Calu3 (cell line): ENCODE measurements around the gene STAT1. TPM values are rescaled to one million over a fixed set of nuclear protein-coding genes. Genes with fewer than 3 reads are reported as not detected.

Experiments used
- BruUV-seq: library from RNA; stranded (reverse); fragments of 400-500 nt; replicated peaks from 2 replicates; lab custom pipeline; 2021; lab: Mats Ljungman, UMichigan
- CTCF ChIA-PET: fragments of 300-600 bp; sonication (Branson Sonifier 250); formaldehyde crosslinking; loops from one replicate; lab custom pipeline; 2022; ENCODE audit warnings: antibody characterized with exemption; lab: Charles Lee
- DNase-seq: peaks from one replicate; pipeline ENCODE4 v3.0.0; 2022
- H3K27ac Mint-ChIP-seq: one replicate; pipeline ENCODE4 v1.8.0; 2022; ENCODE audit warnings: mixed read lengths; ENCODE audit not compliant: unreplicated experiment
- H3K27me3 Mint-ChIP-seq: one replicate; pipeline ENCODE4 v1.8.0; 2022; ENCODE audit warnings: mixed read lengths; ENCODE audit not compliant: unreplicated experiment
- H3K36me3 Mint-ChIP-seq: one replicate; pipeline ENCODE4 v1.8.0; 2022; ENCODE audit warnings: mild to moderate bottlenecking, moderate library complexity, mixed read lengths; ENCODE audit not compliant: insufficient read depth, unreplicated experiment
- H3K4me1 Mint-ChIP-seq: one replicate; pipeline ENCODE4 v1.8.0; 2022; ENCODE audit warnings: mild to moderate bottlenecking, low read depth, mixed read lengths; ENCODE audit not compliant: unreplicated experiment
- H3K4me3 Mint-ChIP-seq: one replicate; pipeline ENCODE4 v1.8.0; 2022; ENCODE audit warnings: mild to moderate bottlenecking, low read depth, moderate library complexity, mixed read lengths; ENCODE audit not compliant: unreplicated experiment
- H3K9me3 Mint-ChIP-seq: one replicate; pipeline ENCODE4 v1.8.0; 2022; ENCODE audit warnings: low read depth, mixed read lengths; ENCODE audit not compliant: unreplicated experiment
- CTCF ChIP-seq: fragments of 200-600 bp; IDR thresholded peaks from one replicate; pipeline ENCODE4 v1.8.0; 2022; ENCODE audit warnings: antibody characterized with exemption; ENCODE audit not compliant: unreplicated experiment
- intact Hi-C: fragments of 100-400 bp; cut with micrococcal nuclease; formaldehyde crosslinking; loops from one replicate; pipeline ENCODE4 v1.10.0; 2022; ENCODE audit not compliant: unreplicated experiment
- total RNA-seq: library from RNA; stranded (reverse); gene quantifications from 2 replicates; pipeline ENCODE4 v1.2.3, GENCODE V29; 2022

Gene STAT1
- total RNA-seq, 1 experiment from 2014 or later: 172 TPM

DNA sequence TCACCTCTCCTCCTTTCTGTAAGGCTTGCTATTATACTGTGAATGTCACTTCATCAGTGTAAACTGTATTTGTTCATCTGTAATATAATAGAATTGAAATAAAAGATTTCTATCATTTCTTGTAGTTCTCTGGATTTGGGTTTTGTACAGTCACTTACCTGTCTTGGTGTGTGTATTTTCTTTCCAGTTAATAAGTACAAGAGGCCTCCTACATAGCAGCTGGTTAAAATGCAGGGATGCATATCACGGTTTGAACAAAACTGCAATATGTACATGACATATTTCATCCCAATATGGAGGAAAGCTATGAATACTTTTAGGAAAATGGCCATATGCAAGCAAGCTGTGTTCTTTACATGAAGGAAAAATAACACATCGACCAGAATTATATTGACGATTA, 5.4 kb upstream of the STAT1 start:
- BruUV-seq: no TSS peak
- intact Hi-C loops: no loop called here
- no peak for DNase-seq
- CTCF ChIA-PET: no interaction called here
- no peak overlapping the region for H3K4me3 Mint-ChIP-seq
- H3K36me3 Mint-ChIP-seq: no peaks in the 10 kb centered on the region
- no peaks in the 10 kb centered on the region for H3K9me3 Mint-ChIP-seq
- H3K27me3 Mint-ChIP-seq: no peaks in the 10 kb centered on the region
- H3K27ac Mint-ChIP-seq: no peak overlapping the region
- TF ChIP-seq CTCF: no peak
- H3K4me1 Mint-ChIP-seq: peaks cover 14% of the 10 kb centered on the region

GRCh38 chr2:191018643-191019119, 4.7 kb upstream of the STAT1 start:
- no peak for DNase-seq
- no peak overlapping the region for H3K4me3 Mint-ChIP-seq
- no TSS peak for BruUV-seq

DNA sequence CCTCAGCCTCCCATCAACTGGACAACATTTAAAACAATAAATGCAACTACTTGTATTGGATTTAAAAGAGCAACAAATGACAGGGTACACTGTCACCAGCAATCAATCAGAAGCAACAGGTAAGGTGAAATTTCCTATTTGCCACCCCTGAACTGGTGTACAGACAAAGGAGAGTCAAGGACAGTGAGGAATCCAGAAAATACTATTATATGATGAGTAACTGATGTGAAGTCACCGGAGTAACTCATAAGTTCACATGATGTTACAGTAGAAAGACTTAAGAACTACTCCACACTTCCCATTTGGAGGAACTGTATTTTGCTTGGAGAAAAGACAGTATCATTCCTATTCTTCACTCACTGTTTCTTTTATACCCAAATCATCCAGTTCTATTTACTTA, 4.1 kb upstream of the STAT1 start:
- H3K9me3 Mint-ChIP-seq: no peaks in the 10 kb centered on the region
- H3K4me3 Mint-ChIP-seq: no peak overlapping the region
- no peak overlapping the region for H3K27ac Mint-ChIP-seq
- intact Hi-C loops: no loop called here
- DNase-seq: no peak
- TF ChIP-seq CTCF: no peak
- H3K27me3 Mint-ChIP-seq: no peaks in the 10 kb centered on the region
- H3K4me1 Mint-ChIP-seq: peaks cover 14% of the 10 kb centered on the region
- CTCF ChIA-PET: no interaction called here
- no TSS peak for BruUV-seq
- no peaks in the 10 kb centered on the region for H3K36me3 Mint-ChIP-seq

More at GRCh38 chr2:191018643-191019119, 4.7 kb upstream of the STAT1 start:
- H3K27me3 Mint-ChIP-seq: no peaks in the 10 kb centered on the region
- H3K9me3 Mint-ChIP-seq: no peaks in the 10 kb centered on the region
- intact Hi-C loops: no loop called here
- H3K4me1 Mint-ChIP-seq: peaks cover 14% of the 10 kb centered on the region
- TF ChIP-seq CTCF: no peak
- no peak overlapping the region for H3K27ac Mint-ChIP-seq
- CTCF ChIA-PET: no interaction called here
- no peaks in the 10 kb centered on the region for H3K36me3 Mint-ChIP-seq

DNA sequence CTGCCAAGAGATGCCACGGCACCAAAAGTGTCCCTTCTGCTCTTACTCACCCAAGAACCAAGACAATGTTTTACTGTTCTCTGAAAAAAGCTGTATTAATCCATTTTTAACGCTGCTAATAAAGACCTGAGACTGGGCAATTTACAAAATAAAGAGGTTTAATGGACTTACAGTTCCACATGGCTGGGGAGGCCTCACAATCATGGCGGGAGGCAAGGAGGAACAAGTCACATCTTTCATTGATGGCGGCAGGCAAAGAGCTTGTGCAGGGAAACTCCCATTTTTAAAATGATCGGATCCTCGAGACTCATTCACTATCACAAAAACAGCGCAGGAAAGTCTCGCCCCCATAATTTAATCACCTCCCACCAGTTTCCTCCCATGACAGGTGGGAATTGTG, 1.9 kb upstream of the STAT1 start:
- no peaks in the 10 kb centered on the region for H3K9me3 Mint-ChIP-seq
- TF ChIP-seq CTCF: no peak
- intact Hi-C loops: no loop called here
- no TSS peak for BruUV-seq
- H3K27me3 Mint-ChIP-seq: no peaks in the 10 kb centered on the region
- CTCF ChIA-PET: no interaction called here
- no peak overlapping the region for H3K27ac Mint-ChIP-seq
- no peak for DNase-seq
- peaks cover 14% of the 10 kb centered on the region for H3K4me1 Mint-ChIP-seq
- no peaks in the 10 kb centered on the region for H3K36me3 Mint-ChIP-seq
- no peak overlapping the region for H3K4me3 Mint-ChIP-seq
